H9 (cell line): ENCODE results near the gene USP40. TPM values are rescaled to one million over a fixed set of nuclear protein-coding genes. Genes with fewer than 3 reads are reported as not detected.

ENCODE experiments used
- DNase-seq: peaks from one replicate; pipeline ENCODE4 v3.0.0-alpha.2; 2017
- H2AFZ ChIP-seq: one replicate; pipeline ENCODE4 v1.6.1; 2013; ENCODE audit warnings: mild to moderate bottlenecking, low read length, control low read depth, moderate library complexity
- H2AK5ac ChIP-seq: 2 replicates; pipeline ENCODE4 v1.6.1; 2013; ENCODE audit warnings: low read length, control low read depth, mixed read lengths; ENCODE audit not compliant: insufficient read length
- H2BK120ac ChIP-seq: one replicate; pipeline ENCODE4 v1.6.1; 2013; ENCODE audit warnings: low read depth, mild to moderate bottlenecking, low read length, control low read depth, inconsistent platforms; ENCODE audit not compliant: poor library complexity, severe bottlenecking
- H2BK12ac ChIP-seq: 2 replicates; pipeline ENCODE4 v1.6.1; 2013; ENCODE audit warnings: low read length, control low read depth, mixed read lengths, low read depth; ENCODE audit not compliant: insufficient read length
- H2BK15ac ChIP-seq: 2 replicates; pipeline ENCODE4 v1.6.1; 2013; ENCODE audit warnings: low read depth, low read length, control low read depth
- H2BK20ac ChIP-seq: one replicate; pipeline ENCODE4 v1.6.1; 2013; ENCODE audit warnings: low read depth, mild to moderate bottlenecking, low read length, control low read depth, inconsistent platforms; ENCODE audit not compliant: poor library complexity, severe bottlenecking
- H2BK5ac ChIP-seq: 2 replicates; pipeline ENCODE4 v1.6.1; 2013; ENCODE audit warnings: low read length, control low read depth, mixed read lengths; ENCODE audit not compliant: insufficient read length
- H3K14ac ChIP-seq: 2 replicates; pipeline ENCODE4 v1.6.1; 2013; ENCODE audit warnings: low read length, control low read depth; ENCODE audit not compliant: insufficient read depth
- H3K18ac ChIP-seq: 2 replicates; pipeline ENCODE4 v1.6.1; 2013; ENCODE audit warnings: low read depth, mild to moderate bottlenecking, mixed read lengths, low read length, control low read depth; ENCODE audit not compliant: insufficient read length
- H3K23ac ChIP-seq: 2 replicates; pipeline ENCODE4 v1.6.1; 2013; ENCODE audit warnings: low read length, control low read depth, mixed read lengths, low read depth; ENCODE audit not compliant: insufficient read length
- H3K23me2 ChIP-seq: 2 replicates; pipeline ENCODE4 v1.6.1; 2013; ENCODE audit warnings: low read depth, mild to moderate bottlenecking, mixed read lengths, low read length, control low read depth; ENCODE audit not compliant: insufficient read length, poor library complexity, severe bottlenecking
- H3K27ac ChIP-seq: 2 replicates; pipeline ENCODE4 v1.5.1; 2013; ENCODE audit warnings: low read length, control low read depth, mixed read lengths, low read depth; ENCODE audit not compliant: insufficient read length
- H3K27me3 ChIP-seq: 2 replicates; pipeline ENCODE4 v1.6.1; 2013; ENCODE audit warnings: low read length, control low read depth, inconsistent platforms; ENCODE audit not compliant: insufficient read depth
- H3K4ac ChIP-seq: 2 replicates; pipeline ENCODE4 v1.6.1; 2013; ENCODE audit warnings: low read depth, mild to moderate bottlenecking, control low read depth, inconsistent platforms, low read length, moderate library complexity
- H3K4me1 ChIP-seq: 2 replicates; pipeline ENCODE4 v1.6.1; 2013; ENCODE audit warnings: low read length, control low read depth, inconsistent platforms; ENCODE audit not compliant: insufficient read depth
- H3K4me2 ChIP-seq: 2 replicates; pipeline ENCODE4 v1.6.1; 2013; ENCODE audit warnings: low read length, control low read depth, mixed read lengths; ENCODE audit not compliant: insufficient read length, insufficient read depth
- H3K56ac ChIP-seq: 2 replicates; pipeline ENCODE4 v1.6.1; 2013; ENCODE audit warnings: low read depth, mild to moderate bottlenecking, mixed read lengths, low read length, control low read depth; ENCODE audit not compliant: insufficient read length
- H3K79me1 ChIP-seq: 2 replicates; pipeline ENCODE4 v1.6.1; 2013; ENCODE audit warnings: low read depth, mild to moderate bottlenecking, moderate library complexity, low read length, control low read depth, inconsistent platforms; ENCODE audit not compliant: insufficient read depth, poor library complexity, severe bottlenecking
- H3K79me2 ChIP-seq: 2 replicates; pipeline ENCODE4 v1.6.1; 2013; ENCODE audit warnings: low read length, control low read depth, inconsistent platforms; ENCODE audit not compliant: insufficient read depth
- H3K9ac ChIP-seq: 2 replicates; pipeline ENCODE4 v1.6.1; 2013; ENCODE audit warnings: low read length, control low read depth, mixed read lengths; ENCODE audit not compliant: insufficient read length; ENCODE audit errors: extremely low read depth
- H3K9me3 ChIP-seq: one replicate; pipeline ENCODE4 v1.6.1; 2013; ENCODE audit warnings: low read depth, low read length, inconsistent platforms; ENCODE audit not compliant: control insufficient read depth
- H3T11ph ChIP-seq: one replicate; pipeline ENCODE4 v1.6.1; 2013; ENCODE audit warnings: mild to moderate bottlenecking, low read length, control low read depth, inconsistent platforms
- H4K20me1 ChIP-seq: one replicate; pipeline ENCODE4 v1.6.1; 2013; ENCODE audit not compliant: control insufficient read depth, insufficient read length, insufficient read depth
- H4K5ac ChIP-seq: 2 replicates; pipeline ENCODE4 v1.6.1; 2013; ENCODE audit warnings: low read depth, mild to moderate bottlenecking, mixed read lengths, low read length, control low read depth; ENCODE audit not compliant: insufficient read length
- H4K8ac ChIP-seq: replicated peaks from 2 replicates; pipeline ENCODE4 v1.6.1; 2013; ENCODE audit warnings: low read length, control low read depth, mixed read lengths, low read depth; ENCODE audit not compliant: insufficient read length
- H4K91ac ChIP-seq: 2 replicates; pipeline ENCODE4 v1.6.1; 2013; ENCODE audit warnings: low read depth, mild to moderate bottlenecking, moderate library complexity, mixed read lengths, low read length, control low read depth; ENCODE audit not compliant: insufficient read length
- H3K27ac Mint-ChIP-seq, 3 experiments: 2 replicates in 2 of 3; 3 replicates in 1 of 3; pipeline ENCODE4 v1.8.0; 2020 to 2021; ENCODE audit warnings: mixed read lengths in 3 of 3, mild to moderate bottlenecking in 1 of 3, moderate library complexity in 1 of 3
- H3K27me3 Mint-ChIP-seq: 2 replicates; pipeline ENCODE4 v1.8.0; 2021; ENCODE audit warnings: low read depth, mild to moderate bottlenecking, moderate library complexity, mixed read lengths
- H3K36me3 Mint-ChIP-seq, 3 experiments: 2 replicates in 2 of 3; 3 replicates in 1 of 3; pipeline ENCODE4 v1.8.0; 2020 to 2021; ENCODE audit warnings: low read depth in 3 of 3, mixed read lengths in 3 of 3; ENCODE audit not compliant: insufficient read depth in 1 of 3
- H3K4me1 Mint-ChIP-seq, 2 experiments: 2 replicates each; pipeline ENCODE4 v1.8.0; 2020; ENCODE audit warnings: mixed read lengths in 2 of 2
- H3K4me3 Mint-ChIP-seq, 2 experiments: 2 replicates in 1 of 2; 3 replicates in 1 of 2; pipeline ENCODE4 v1.8.0; 2020 to 2021; ENCODE audit warnings: mild to moderate bottlenecking in 2 of 2, mixed read lengths in 2 of 2, moderate library complexity in 1 of 2
- H3K9me3 Mint-ChIP-seq, 2 experiments: 2 replicates in 1 of 2; 3 replicates in 1 of 2; pipeline ENCODE4 v1.8.0; 2020; ENCODE audit warnings: mild to moderate bottlenecking in 2 of 2, mixed read lengths in 2 of 2, moderate library complexity in 1 of 2
- WGBS: extraction: QIAGEN DNeasy Blood & Tissue Kit; methylation state at CpG from one replicate; pipeline ENCODE4 v1.1.7; 2013; ENCODE audit warnings: missing lambda C conversion rate, low lambda C conversion rate, mixed read lengths; ENCODE audit not compliant: insufficient read length; ENCODE audit errors: extremely low coverage; 5-methylcytosine and 5-hydroxymethylcytosine counted together
- total RNA-seq: library from RNA; stranded (reverse); gene quantifications from 2 replicates; pipeline ENCODE4 v1.2.1, GENCODE V29; 2021
- TF ChIP-seq, protein P1 (sequence below): fragments of 200-600 bp; sonication (generic); conservative IDR thresholded peaks from 3 replicates; pipeline ENCODE4 v1.8.0; 2021; ENCODE audit warnings: antibody characterized with exemption, mild to moderate bottlenecking

USP40 gene
- total RNA-seq, 1 experiment from 2014 or later = 7.5 TPM

DNA sequence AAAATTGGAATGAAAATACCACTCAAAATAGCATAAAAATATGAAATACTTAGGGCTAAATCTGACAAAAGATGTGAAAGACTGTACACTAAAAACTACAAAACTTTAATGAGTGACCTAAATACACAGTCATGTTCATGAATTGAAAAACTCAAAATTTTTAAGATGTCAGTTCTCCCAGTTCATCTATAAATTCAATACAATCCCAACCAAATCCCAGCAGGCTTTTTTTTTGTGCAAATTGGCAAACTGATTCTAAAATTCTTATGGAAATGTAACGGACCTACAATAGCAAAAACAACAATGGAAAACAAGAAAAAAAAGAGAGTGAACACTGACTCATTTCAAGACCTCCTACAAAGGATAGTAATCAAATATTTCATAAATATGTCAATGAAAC, 4.4 kb upstream of the USP40 start:
- WGBS = no CpG with 5 or more reads among the region's 1 CpG
- Histone ChIP-seq H2BK12ac (no peak overlapping the region), H3K79me1 (no peaks in the 10 kb centered on the region), H2BK15ac (no peak overlapping the region), H4K5ac (no peak overlapping the region), H3K79me2 (no peaks in the 10 kb centered on the region), H3K56ac (no peak overlapping the region), H3K9me3 (no peaks in the 10 kb centered on the region), H3K23me2 (peaks cover 4% of the 10 kb centered on the region), H3K14ac (no peak overlapping the region), H4K20me1 (no peaks in the 10 kb centered on the region), H3K27ac (no peak overlapping the region), H2BK20ac (no peak overlapping the region), H4K8ac (no peak overlapping the region), H3K18ac (no peak overlapping the region), H3K23ac (no peak overlapping the region), H3K9ac (no peak overlapping the region), H3K4me1 (no peaks in the 10 kb centered on the region), H2AK5ac (no peak overlapping the region), H3K4ac (no peak overlapping the region), H3T11ph (no peak overlapping the region), H2BK5ac (no peak overlapping the region), H3K4me2 (no peak overlapping the region), H4K91ac (no peak overlapping the region), H2AFZ (no peak overlapping the region), H2BK120ac (no peak overlapping the region), H3K27me3 (no peaks in the 10 kb centered on the region)
- TF ChIP-seq, protein P1, sequence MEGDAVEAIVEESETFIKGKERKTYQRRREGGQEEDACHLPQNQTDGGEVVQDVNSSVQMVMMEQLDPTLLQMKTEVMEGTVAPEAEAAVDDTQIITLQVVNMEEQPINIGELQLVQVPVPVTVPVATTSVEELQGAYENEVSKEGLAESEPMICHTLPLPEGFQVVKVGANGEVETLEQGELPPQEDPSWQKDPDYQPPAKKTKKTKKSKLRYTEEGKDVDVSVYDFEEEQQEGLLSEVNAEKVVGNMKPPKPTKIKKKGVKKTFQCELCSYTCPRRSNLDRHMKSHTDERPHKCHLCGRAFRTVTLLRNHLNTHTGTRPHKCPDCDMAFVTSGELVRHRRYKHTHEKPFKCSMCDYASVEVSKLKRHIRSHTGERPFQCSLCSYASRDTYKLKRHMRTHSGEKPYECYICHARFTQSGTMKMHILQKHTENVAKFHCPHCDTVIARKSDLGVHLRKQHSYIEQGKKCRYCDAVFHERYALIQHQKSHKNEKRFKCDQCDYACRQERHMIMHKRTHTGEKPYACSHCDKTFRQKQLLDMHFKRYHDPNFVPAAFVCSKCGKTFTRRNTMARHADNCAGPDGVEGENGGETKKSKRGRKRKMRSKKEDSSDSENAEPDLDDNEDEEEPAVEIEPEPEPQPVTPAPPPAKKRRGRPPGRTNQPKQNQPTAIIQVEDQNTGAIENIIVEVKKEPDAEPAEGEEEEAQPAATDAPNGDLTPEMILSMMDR = no peak
- H3K27me3 Mint-ChIP-seq = peaks cover 6% of the 10 kb centered on the region
- H3K4me3 Mint-ChIP-seq = no peak overlapping the region
- DNase-seq = no peak
- peaks cover 8 to 9% of the 10 kb centered on the region in 2 experiments; a peak in 4 of 5 replicates for H3K9me3 Mint-ChIP-seq
- H3K36me3 Mint-ChIP-seq = peaks cover 0 to 2% (median 0%) of the 10 kb centered on the region in 3 experiments; a peak in 2 of 7 replicates
- H3K4me1 Mint-ChIP-seq = peaks cover 4% of the 10 kb centered on the region in 2 experiments; a peak in 2 of 4 replicates
- H3K27ac Mint-ChIP-seq = no peak overlapping the region
